ENCODE measurements around the gene ALAS1. TPM values are rescaled to one million over a fixed set of nuclear protein-coding genes. Genes with fewer than 3 reads are reported as not detected.

ALAS1 gene
- total RNA-seq, 1 donor from 2014 or later: 56.3 TPM

GRCh38 chr3:52216585-52217408 is 18.8 kb downstream of the ALAS1 start:
- H3K4me3 Mint-ChIP-seq (ENCODE audit: unreplicated experiment): no peak overlapping the region
- no peak overlapping the region for H3K9ac ChIP-seq (ENCODE audit: low read length)
- H3K27ac Mint-ChIP-seq (ENCODE audit: unreplicated experiment): no peak overlapping the region

DNA sequence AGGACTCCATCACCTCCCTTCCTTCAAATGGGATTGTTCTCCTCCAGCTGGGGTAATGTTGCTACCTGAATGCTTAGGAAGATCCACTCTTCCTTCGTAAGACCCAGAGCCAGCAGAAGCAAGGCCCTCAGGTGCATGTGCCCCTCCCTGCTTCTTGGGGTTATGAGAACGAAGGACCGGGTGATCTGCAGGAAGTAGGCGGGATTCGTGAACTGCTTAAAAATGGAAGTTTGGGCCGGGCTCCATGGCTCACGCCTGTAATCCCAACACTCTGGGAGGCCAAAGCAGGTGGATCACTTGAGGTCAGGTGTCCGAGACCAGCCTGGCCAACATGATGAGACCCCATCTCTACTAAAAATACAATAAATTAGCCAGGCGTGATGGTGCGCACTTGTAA is 19.4 kb downstream of the ALAS1 start:
- no peak for FAIRE-seq
- H3K4me1 Mint-ChIP-seq (ENCODE audit: low read depth, unreplicated experiment): peaks cover 12% of the 10 kb centered on the region

More at GRCh38 chr3:52216585-52217408, 18.8 kb downstream of the ALAS1 start:
- Histone ChIP-seq H3K4me3 (ENCODE audit: insufficient read depth, low read depth, low read length) (no peak overlapping the region), H3K9me3 (ENCODE audit: insufficient read depth, low read depth, low read length) (no peaks in the 10 kb centered on the region), H3K79me2 (ENCODE audit: insufficient read depth, low read length) (no peaks in the 10 kb centered on the region), H3K36me3 (ENCODE audit: insufficient read depth, low read length) (peaks cover 21% of the 10 kb centered on the region), H2AFZ (ENCODE audit: low read depth, low read length) (no peak overlapping the region), H3K27me3 (ENCODE audit: insufficient read depth, low read length) (no peaks in the 10 kb centered on the region), H3K4me1 (ENCODE audit: insufficient read depth, low read length) (peaks cover 22% of the 10 kb centered on the region), H3K4me2 (ENCODE audit: low read length) (peak overlapping the region; percentile 60), H3K27ac (ENCODE audit: low read depth, low read length) (no peak overlapping the region), H4K20me1 (ENCODE audit: insufficient read depth, low read length) (peaks cover 8% of the 10 kb centered on the region)
- DNase-seq (ENCODE audit: low read depth): peak; percentile 77
- peak; percentile 93 for FAIRE-seq
- Mint-ChIP-seq H3K36me3 (ENCODE audit: low read depth, unreplicated experiment) (peaks cover 13% of the 10 kb centered on the region), H3K9me3 (ENCODE audit: unreplicated experiment) (no peaks in the 10 kb centered on the region), H3K4me1 (ENCODE audit: low read depth, unreplicated experiment) (peaks cover 12% of the 10 kb centered on the region), H3K27me3 (ENCODE audit: low read depth, unreplicated experiment) (no peaks in the 10 kb centered on the region)
- no peak for TF ChIP-seq EZH2 (IDR thresholded peaks at IDR 0.05; ENCODE audit: insufficient read depth, low read length)
- no peak for TF ChIP-seq CTCF (IDR thresholded peaks at IDR 0.05; ENCODE audit: insufficient read depth, low read depth, low read length)

More for the DNA sequence above, 19.4 kb downstream of the ALAS1 start:
- no peak overlapping the region for H3K27ac ChIP-seq (ENCODE audit: low read depth, low read length)
- H3K9me3 ChIP-seq (ENCODE audit: insufficient read depth, low read depth, low read length): no peaks in the 10 kb centered on the region
- Mint-ChIP-seq H3K27ac (ENCODE audit: unreplicated experiment) (no peak overlapping the region), H3K9me3 (ENCODE audit: unreplicated experiment) (no peaks in the 10 kb centered on the region), H3K27me3 (ENCODE audit: low read depth, unreplicated experiment) (no peaks in the 10 kb centered on the region), H3K36me3 (ENCODE audit: low read depth, unreplicated experiment) (peaks cover 13% of the 10 kb centered on the region), H3K4me3 (ENCODE audit: unreplicated experiment) (no peak overlapping the region)
- no peak overlapping the region for H3K4me3 ChIP-seq (ENCODE audit: insufficient read depth, low read depth, low read length)
- no peaks in the 10 kb centered on the region for H3K79me2 ChIP-seq (ENCODE audit: insufficient read depth, low read length)
- H3K27me3 ChIP-seq (ENCODE audit: insufficient read depth, low read length): no peaks in the 10 kb centered on the region
- peaks cover 8% of the 10 kb centered on the region for H4K20me1 ChIP-seq (ENCODE audit: insufficient read depth, low read length)
- peaks cover 22% of the 10 kb centered on the region for H3K4me1 ChIP-seq (ENCODE audit: insufficient read depth, low read length)
- DNase-seq (ENCODE audit: low read depth): no peak
- H3K9ac ChIP-seq (ENCODE audit: low read length): no peak overlapping the region
- TF ChIP-seq EZH2 (IDR thresholded peaks at IDR 0.05; ENCODE audit: insufficient read depth, low read length) (no peak), CTCF (IDR thresholded peaks at IDR 0.05; ENCODE audit: insufficient read depth, low read depth, low read length) (no peak)
- H3K4me2 ChIP-seq (ENCODE audit: low read length): peak overlapping the region; percentile 60
- H2AFZ ChIP-seq (ENCODE audit: low read depth, low read length): no peak overlapping the region
- H3K36me3 ChIP-seq (ENCODE audit: insufficient read depth, low read length): peaks cover 15% of the 10 kb centered on the region
